Sigmoid colon (tissue), 4 donors: Measurements from ENCODE around the gene KIR3DL1.
"Not testable (repeated sequence)": the region's sequence is repeated elsewhere in the genome, so short reads cannot be mapped to it uniquely, and the experiment has no call there.

Source experiments
- CTCF ChIP-seq, 4 experiments: fragments of 450-650 bp in 3 of 4; fragments of 200-600 bp in 1 of 4; IDR thresholded peaks; one replicate each; pipeline ENCODE4 v1.5.1; 2016 to 2019; ENCODE audit warnings: antibody characterized with exemption in 4 of 4, mild to moderate bottlenecking in 3 of 4, moderate library complexity in 2 of 4
- EP300 ChIP-seq, 4 donors: sonication (generic); formaldehyde crosslinking; IDR thresholded peaks; one replicate each; pipeline ENCODE4 v1.6.1; 2017; ENCODE audit warnings: antibody characterized with exemption in 4 of 4
- POLR2A ChIP-seq, 2 donors: fragments of 450-650 bp; IDR thresholded peaks; one replicate each; pipeline ENCODE4 v1.6.1; 2016; ENCODE audit warnings: antibody characterized with exemption in 2 of 2, mild to moderate bottlenecking in 2 of 2, moderate library complexity in 2 of 2

- TF ChIP-seq CTCF, EP300, POLR2A (IDR thresholded peaks at IDR 0.05): not testable (repeated sequence)
Measured at GRCh38 chr19:54835126-54835525, 18.9 kb downstream of the KIR3DL1 start.
